H1 (cell line): ENCODE data around the gene APOL3. TPM values are rescaled to one million over a fixed set of nuclear protein-coding genes. Genes with fewer than 3 reads are reported as not detected.

ENCODE experiments used
- CTCF ChIA-PET: fragments of 300-600 bp; sonication (Branson Sonifier 250); formaldehyde crosslinking; loops from one replicate; lab custom pipeline; 2021; ENCODE audit not compliant: partially characterized antibody; lab: Charles Lee
- POLR2A ChIA-PET: fragments of 300-600 bp; sonication (Branson Sonifier 250); formaldehyde crosslinking; loops from one replicate; lab custom pipeline; 2021; ENCODE audit warnings: inconsistent platforms; ENCODE audit not compliant: partially characterized antibody; lab: Charles Lee
- DNase-seq, 2 experiments: peaks; one replicate each; pipeline versions ENCODE4 v3.0.0 to v3.0.0-alpha.2; 2010 to 2022; ENCODE audit warnings: low spot score in 2 of 2, low read depth in 1 of 2, mixed read lengths in 1 of 2
- FAIRE-seq: peaks from 2 replicates; lab custom pipeline; 2011; peaks lifted over from hg19 to GRCh38; lab: Jason Lieb, UNC
- H2AFZ ChIP-seq: 2 replicates; pipeline ENCODE4 v1.8.1; 2012; ENCODE audit warnings: low read length, inconsistent platforms
- H2AK5ac ChIP-seq: 2 replicates; pipeline ENCODE4 v1.6.1; 2013; ENCODE audit warnings: low read depth, low read length
- H2BK120ac ChIP-seq: replicated peaks from 2 replicates; pipeline ENCODE3; 2013; ENCODE audit warnings: low read depth, low read length, inconsistent platforms
- H2BK12ac ChIP-seq: 2 replicates; pipeline ENCODE4 v1.6.1; 2013; ENCODE audit warnings: low read depth, low read length
- H2BK15ac ChIP-seq: 2 replicates; pipeline ENCODE4 v1.6.1; 2013; ENCODE audit warnings: low read length
- H2BK20ac ChIP-seq: 2 replicates; pipeline ENCODE4 v1.6.1; 2013; ENCODE audit warnings: low read length
- H2BK5ac ChIP-seq: 2 replicates; pipeline ENCODE4 v1.6.1; 2013; ENCODE audit warnings: low read depth, low read length
- H3K14ac ChIP-seq: 2 replicates; pipeline ENCODE4 v1.6.1; 2013; ENCODE audit warnings: inconsistent platforms; ENCODE audit not compliant: insufficient read length
- H3K18ac ChIP-seq: 2 replicates; pipeline ENCODE4 v1.6.1; 2013; ENCODE audit warnings: low read length; ENCODE audit errors: extremely low read depth
- H3K23ac ChIP-seq: 2 replicates; pipeline ENCODE4 v1.6.1; 2013; ENCODE audit warnings: inconsistent platforms; ENCODE audit not compliant: insufficient read length
- H3K23me2 ChIP-seq: 2 replicates; pipeline ENCODE4 v1.6.1; 2013; ENCODE audit warnings: low read depth, low read length
- H3K27ac ChIP-seq: 2 replicates; pipeline ENCODE4 v1.6.1; 2011; ENCODE audit warnings: low read depth, low read length, inconsistent platforms
- H3K27me3 ChIP-seq, 4 experiments: replicated peaks in 1 of 4; 1 replicate in 1 of 4; 2 replicates in 3 of 4; pipeline versions ENCODE4 v1.6.1 to v1.8.1; 2011 to 2013; ENCODE audit warnings: low read length in 3 of 4, mild to moderate bottlenecking in 3 of 4, inconsistent platforms in 2 of 4, mixed read lengths in 2 of 4, moderate library complexity in 1 of 4; ENCODE audit not compliant: control insufficient read depth in 3 of 4, insufficient read depth in 3 of 4; ENCODE audit errors: extremely low read depth in 1 of 4
- H3K36me3 ChIP-seq, 4 experiments: 2 replicates each; pipeline versions ENCODE4 v1.6.1 to v1.8.1; 2011 to 2013; ENCODE audit warnings: mild to moderate bottlenecking in 4 of 4, low read length in 3 of 4, moderate library complexity in 2 of 4, control low read depth in 1 of 4, inconsistent platforms in 1 of 4; ENCODE audit not compliant: insufficient read depth in 4 of 4, control insufficient read depth in 2 of 4
- H3K4ac ChIP-seq: replicated peaks from 2 replicates; pipeline ENCODE3; 2013; ENCODE audit warnings: low read length, low read depth, mixed read lengths, inconsistent platforms; ENCODE audit not compliant: insufficient read length
- H3K4me1 ChIP-seq, 4 experiments: replicated peaks in 1 of 4; 1 replicate in 1 of 4; 2 replicates in 3 of 4; pipeline versions ENCODE4 v1.6.1 to v1.8.1; 2011 to 2013; ENCODE audit warnings: low read length in 3 of 4, inconsistent platforms in 2 of 4, mixed read lengths in 1 of 4; ENCODE audit not compliant: insufficient read depth in 4 of 4, control insufficient read depth in 3 of 4
- H3K4me2 ChIP-seq, 2 experiments: 2 replicates each; pipeline versions ENCODE4 v1.6.1 to v1.8.1; 2011 to 2013; ENCODE audit warnings: low read depth in 2 of 2, low read length in 2 of 2, control low read depth in 1 of 2, inconsistent platforms in 1 of 2, mild to moderate bottlenecking in 1 of 2; ENCODE audit not compliant: insufficient read depth in 1 of 2
- H3K4me3 ChIP-seq, 4 experiments: fragments of 200-600, 300-600 bp in 1 of 4; sonication (generic), shearing (Covaris generic), sonication (Bioruptor Twin) in 1 of 4; 2 replicates each; pipeline versions ENCODE4 v1.5.1 to v1.8.1; 2011 to 2016; ENCODE audit warnings: low read length in 4 of 4, low read depth in 3 of 4, control low read depth in 2 of 4, inconsistent platforms in 2 of 4, mild to moderate bottlenecking in 2 of 4, mixed read lengths in 1 of 4, moderate library complexity in 1 of 4; ENCODE audit not compliant: insufficient read depth in 2 of 4; ENCODE audit errors: extremely low read depth in 1 of 4
- H3K56ac ChIP-seq: replicated peaks from 2 replicates; pipeline ENCODE3; 2013; ENCODE audit warnings: low read depth, mild to moderate bottlenecking, mixed read lengths, low read length, inconsistent platforms; ENCODE audit not compliant: insufficient read length
- H3K79me1 ChIP-seq: 2 replicates; pipeline ENCODE4 v1.6.1; 2013; ENCODE audit warnings: low read depth, low read length, control low read depth
- H3K79me2 ChIP-seq, 2 experiments: 2 replicates each; pipeline versions ENCODE4 v1.6.1 to v1.8.1; 2012 to 2013; ENCODE audit warnings: low read length in 2 of 2, mild to moderate bottlenecking in 2 of 2, inconsistent platforms in 1 of 2; ENCODE audit not compliant: insufficient read depth in 2 of 2, control insufficient read depth in 1 of 2
- H3K9ac ChIP-seq, 4 experiments: replicated peaks in 1 of 4; 1 replicate in 1 of 4; 2 replicates in 3 of 4; pipeline versions ENCODE4 v1.6.1 to v1.8.1; 2011 to 2013; ENCODE audit warnings: low read depth in 3 of 4, low read length in 3 of 4, control low read depth in 2 of 4, mild to moderate bottlenecking in 2 of 4, moderate library complexity in 2 of 4, inconsistent platforms in 1 of 4; ENCODE audit errors: extremely low read depth in 1 of 4
- H3K9me3 ChIP-seq, 2 experiments: 2 replicates each; pipeline versions ENCODE4 v1.6.1 to v1.8.1; 2012 to 2013; ENCODE audit warnings: mild to moderate bottlenecking in 2 of 2, moderate library complexity in 2 of 2, control low read depth in 1 of 2, inconsistent platforms in 1 of 2, low read depth in 1 of 2, low read length in 1 of 2, mixed read lengths in 1 of 2; ENCODE audit not compliant: insufficient read depth in 2 of 2
- H4K20me1 ChIP-seq, 2 experiments: replicated peaks in 1 of 2; 2 replicates each; pipeline versions ENCODE3 to v1.8.1; 2011 to 2013; ENCODE audit warnings: inconsistent platforms in 2 of 2, low read length in 2 of 2, mild to moderate bottlenecking in 1 of 2; ENCODE audit not compliant: insufficient read depth in 2 of 2, control insufficient read depth in 1 of 2
- H4K5ac ChIP-seq: 2 replicates; pipeline ENCODE4 v1.6.1; 2013; ENCODE audit warnings: low read length, low read depth, mixed read lengths, inconsistent platforms; ENCODE audit not compliant: insufficient read length
- H4K8ac ChIP-seq: 2 replicates; pipeline ENCODE4 v1.8.0; 2013; ENCODE audit warnings: mild to moderate bottlenecking, moderate library complexity, low read length, inconsistent platforms; ENCODE audit not compliant: insufficient read depth; ENCODE audit errors: extremely low read depth
- H4K91ac ChIP-seq: replicated peaks from 2 replicates; pipeline ENCODE3; 2013; ENCODE audit warnings: low read length, mixed read lengths, inconsistent platforms; ENCODE audit not compliant: insufficient read length
- CEBPB ChIP-seq: IDR thresholded peaks from 2 replicates; pipeline ENCODE4 v1.6.1; 2012; ENCODE audit warnings: low read depth, low read length
- EGR1 ChIP-seq: IDR thresholded peaks from 2 replicates; pipeline ENCODE4 v1.6.1; 2011; ENCODE audit warnings: low read depth, low read length, borderline replicate concordance
- EP300 ChIP-seq, 2 experiments: IDR thresholded peaks; 1 replicate in 1 of 2; 2 replicates in 1 of 2; pipeline ENCODE4 v1.6.1; 2011 to 2012; ENCODE audit warnings: low read depth in 2 of 2, low read length in 2 of 2, mild to moderate bottlenecking in 2 of 2, borderline replicate concordance in 1 of 2, inconsistent platforms in 1 of 2, moderate library complexity in 1 of 2
- FOSL1 ChIP-seq: IDR thresholded peaks from 2 replicates; pipeline ENCODE4 v1.6.1; 2011; ENCODE audit warnings: mild to moderate bottlenecking, low read depth, low read length, moderate library complexity; ENCODE audit not compliant: insufficient read depth
- HDAC2 ChIP-seq, 2 experiments: fragments of 300-600 bp in 1 of 2; sonication (generic) in 1 of 2; IDR thresholded peaks; 2 replicates each; pipeline ENCODE4 v1.6.1; 2011 to 2012; ENCODE audit warnings: low read depth in 2 of 2, low read length in 2 of 2, mild to moderate bottlenecking in 2 of 2, moderate library complexity in 2 of 2, borderline replicate concordance in 1 of 2, inconsistent platforms in 1 of 2
- MAX ChIP-seq: IDR thresholded peaks from 2 replicates; pipeline ENCODE4 v1.6.1; 2012; ENCODE audit warnings: inconsistent platforms
- NANOG ChIP-seq: IDR thresholded peaks from 2 replicates; pipeline ENCODE4 v1.6.1; 2011; ENCODE audit warnings: low read length, low read depth, mild to moderate bottlenecking, inconsistent platforms; ENCODE audit not compliant: insufficient read depth, poor library complexity, severe bottlenecking
- RBBP5 ChIP-seq: IDR thresholded peaks from 2 replicates; pipeline ENCODE4 v1.7.1; 2012; ENCODE audit warnings: low read depth, mild to moderate bottlenecking, inconsistent platforms, low read length, moderate library complexity, borderline replicate concordance
- RFX5 ChIP-seq: IDR thresholded peaks from 2 replicates; pipeline ENCODE4 v1.6.1; 2011; ENCODE audit warnings: low read depth, low read length, improper control_type of control experiment, borderline replicate concordance
- RXRA ChIP-seq: IDR thresholded peaks from 2 replicates; pipeline ENCODE4 v1.6.1; 2011; ENCODE audit warnings: low read depth, mild to moderate bottlenecking, low read length, moderate library complexity; ENCODE audit not compliant: insufficient read depth
- SIN3A ChIP-seq, 2 experiments: IDR thresholded peaks in 1 of 2; conservative IDR thresholded peaks in 1 of 2; 2 replicates each; pipeline ENCODE4 v1.6.1; 2011 to 2012; ENCODE audit warnings: low read length in 2 of 2, improper control_type of control experiment in 1 of 2, low read depth in 1 of 2, mild to moderate bottlenecking in 1 of 2
- ZNF274 ChIP-seq: IDR thresholded peaks from 2 replicates; pipeline ENCODE4 v1.7.0; 2012; ENCODE audit warnings: low read length, borderline replicate concordance; ENCODE audit errors: extremely low read depth
- WGBS, 2 experiments: shearing (Covaris generic) in 1 of 2; methylation state at CpG; one replicate each; pipeline versions ENCODE4 v1.1.6 to v1.1.7; 2013 to 2015; ENCODE audit warnings: low lambda C conversion rate in 2 of 2, mixed read lengths in 2 of 2, inconsistent platforms in 1 of 2, low coverage in 1 of 2, missing lambda C conversion rate in 1 of 2; ENCODE audit not compliant: insufficient replicate concordance in 2 of 2, insufficient coverage in 1 of 2, insufficient read length in 1 of 2; ENCODE audit errors: extremely low coverage in 1 of 2, missing lambda C conversion rate in 1 of 2; 5-methylcytosine and 5-hydroxymethylcytosine counted together
- polyA plus RNA-seq, 7 experiments: library from polyadenylated mRNA; depleted of rRNA in 3 of 7; stranded (reverse) in 5 of 7; unstranded in 2 of 7; fragments of >200 nt in 5 of 7; fragments of 200-250 nt in 2 of 7; gene quantifications; 1 replicate in 5 of 7; 2 replicates in 1 of 7; 4 replicates in 1 of 7; pipeline versions ENCODE4 v1.2.1 to v1.2.3, GENCODE V29; 2011 to 2013; ENCODE audit warnings: missing spikeins in 2 of 7, mixed read lengths in 2 of 7
- total RNA-seq: library from RNA; stranded (reverse); fragmentation: NEBNext Ultra II Directional; extraction: Animal tissue kit (Norgen Biotek cat#: 25700); gene quantifications from 2 replicates; pipeline ENCODE4 v1.2.1, GENCODE V29; 2021

Gene APOL3
- total and polyA plus RNA-seq, 2 of the 8 experiments (the other 6 are each of a cell fraction or from before 2014, with no cell fraction given), result 0.12 TPM; not detected in 1

GRCh38 chr22:36101756-36102155 is 58.8 kb downstream of the APOL3 start:
- H2AFZ ChIP-seq, result no peak overlapping the region
- no peaks in the 10 kb centered on the region for H3K4me1 ChIP-seq
- no peaks in the 10 kb centered on the region for H4K20me1 ChIP-seq
- no peak overlapping the region for H3K4me2 ChIP-seq
- FAIRE-seq (no peak), DNase-seq (no peak)
- H2BK20ac ChIP-seq, result no peak overlapping the region
- no peak overlapping the region for H4K8ac ChIP-seq
- ChIA-PET POLR2A (no interaction called here), CTCF (interaction anchor here (0.6 to 1.5 kb wide), 3 partner anchors 30 to 41 kb away, joined by 3 to 4 read pairs (median 3); no protein-coding TSS in a partner anchor)
- no peak overlapping the region for H3K14ac ChIP-seq
- H3K9ac ChIP-seq, result no peak overlapping the region
- H3K36me3 ChIP-seq, result no peaks in the 10 kb centered on the region
- no peaks in the 10 kb centered on the region for H3K79me1 ChIP-seq
- H3K27ac ChIP-seq, result no peak overlapping the region
- H2AK5ac ChIP-seq, result no peak overlapping the region
- H4K91ac ChIP-seq, result no peak overlapping the region
- no peaks in the 10 kb centered on the region for H3K27me3 ChIP-seq
- WGBS, 2 experiments, result 89% methylated on average over 4 of the region's 4 CpGs; no CpG with 5 or more reads in 1 of the 2 experiments
- H2BK15ac ChIP-seq, result no peak overlapping the region
- no peak overlapping the region for H3K56ac ChIP-seq
- no peak overlapping the region for H4K5ac ChIP-seq
- no peak overlapping the region for H2BK120ac ChIP-seq
- no peak overlapping the region for H3K18ac ChIP-seq
- no peak overlapping the region for H3K4me3 ChIP-seq
- H3K4ac ChIP-seq, result no peak overlapping the region
- peaks cover 0 to 3% of the 10 kb centered on the region in 2 experiments; a peak in 1 of 4 replicates for H3K9me3 ChIP-seq
- no peaks in the 10 kb centered on the region for H3K23me2 ChIP-seq
- H3K23ac ChIP-seq, result no peak overlapping the region
- H2BK5ac ChIP-seq, result no peak overlapping the region
- H3K79me2 ChIP-seq, result no peaks in the 10 kb centered on the region
- H2BK12ac ChIP-seq, result no peak overlapping the region
- TF ChIP-seq RFX5 (no peak), ZNF274 (no peak), RXRA (no peak), FOSL1 (no peak), SIN3A (conservative IDR thresholded peaks at IDR 0.05 in 1 of 2, IDR thresholded peaks at IDR 0.05 in 1 of 2; ENCODE audit: low read depth in 1 of 2, low read length in 2 of 2) (no peak), EP300 (IDR thresholded peaks at IDR 0.05; ENCODE audit: borderline replicate concordance in 1 of 2, low read depth in 2 of 2, low read length in 2 of 2) (no peak), CEBPB (no peak), MAX (no peak), HDAC2 (IDR thresholded peaks at IDR 0.05; ENCODE audit: borderline replicate concordance in 1 of 2, low read depth in 2 of 2, low read length in 2 of 2) (no peak), EGR1 (no peak), RBBP5 (no peak), NANOG (no peak)
